Activated T-cell treated with anti-CD3 and anti-CD28 coated beads, Interleukin-2, amount 50 U/mL, for 4 hours (primary cell): ENCODE results near the gene FLYWCH2. TPM values are rescaled to one million over a fixed set of nuclear protein-coding genes. Genes with fewer than 3 reads are reported as not detected.
"Not testable (repeated sequence)": the region's sequence is repeated elsewhere in the genome, so short reads cannot be mapped to it uniquely, and the experiment has no call there.

Experiments used
- ATAC-seq, 2 donors: fragments of 200-7000 bp; cut with Tn5 transposase; one replicate each; pipeline ENCODE4 v1.10.0; 2021
- DNase-seq: peaks from one replicate; pipeline ENCODE4 v3.0.0-alpha.2; 2020
- H3K27me3 Mint-ChIP-seq: one replicate; pipeline ENCODE4 v1.8.0; 2021; ENCODE audit warnings: low read depth, mixed read lengths
- H3K36me3 Mint-ChIP-seq: one replicate; pipeline ENCODE4 v1.8.0; 2022; ENCODE audit warnings: mixed read lengths; ENCODE audit not compliant: insufficient read depth
- H3K4me1 Mint-ChIP-seq: one replicate; pipeline ENCODE4 v1.8.0; 2021; ENCODE audit warnings: low read depth, mixed read lengths
- H3K4me3 Mint-ChIP-seq: one replicate; pipeline ENCODE4 v1.8.0; 2021; ENCODE audit warnings: mild to moderate bottlenecking, moderate library complexity, mixed read lengths
- H3K9me3 Mint-ChIP-seq: one replicate; pipeline ENCODE4 v1.8.0; 2021; ENCODE audit warnings: mixed read lengths
- total RNA-seq, 3 donors: library from RNA; stranded (reverse); gene quantifications; one replicate each; pipeline ENCODE4 v1.2.1, GENCODE V29; 2021

The FLYWCH2 gene
- total RNA-seq, 3 donors from 2014 or later, result 25.7 to 28.7 (median 28.5) TPM

DNA sequence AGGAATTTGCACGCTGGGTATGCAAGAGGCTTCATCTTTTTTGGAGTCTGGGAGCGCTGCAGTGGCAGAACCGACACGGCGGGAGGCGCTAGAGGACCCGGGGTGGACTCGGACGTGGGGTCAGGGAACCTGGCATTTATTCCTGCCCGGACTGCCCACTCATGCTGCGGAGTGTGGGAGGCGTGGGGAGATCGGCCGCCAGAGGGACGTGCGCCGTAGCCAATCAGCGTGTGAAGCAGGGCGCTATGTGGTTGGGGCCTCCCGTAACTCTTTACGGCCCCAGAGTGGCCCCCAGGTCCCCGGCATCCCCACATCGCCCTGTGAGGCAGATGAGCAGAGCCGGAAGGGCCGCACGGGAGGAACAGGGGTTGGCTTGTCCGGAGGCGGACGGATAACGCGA, 11.2 kb downstream of the FLYWCH2 start:
- Mint-ChIP-seq H3K4me1 (no peaks in the 10 kb centered on the region), H3K36me3 (no peaks in the 10 kb centered on the region), H3K4me3 (no peak overlapping the region), H3K27me3 (no peaks in the 10 kb centered on the region), H3K9me3 (no peaks in the 10 kb centered on the region)
- DNase-seq (no peak), ATAC-seq (no peak)

DNA sequence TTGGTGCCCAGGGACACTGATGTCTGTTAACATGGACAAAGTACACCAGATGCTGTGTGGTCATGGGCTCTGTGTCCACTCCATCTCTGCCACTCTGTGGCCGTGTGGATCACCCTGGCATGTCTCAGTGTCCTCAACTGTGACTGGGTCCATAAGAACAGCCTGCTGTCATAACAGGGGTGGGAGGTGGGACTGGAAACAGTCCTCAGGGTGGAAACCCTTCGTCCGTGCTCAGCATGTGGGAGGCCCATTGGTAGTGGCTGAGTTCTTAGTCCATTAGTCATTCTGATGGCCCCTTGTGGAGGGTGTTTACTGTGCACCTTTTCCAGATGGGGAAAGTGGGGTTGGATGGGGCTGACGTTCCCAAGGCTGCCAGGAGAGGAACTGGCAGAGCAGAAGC, 12.8 kb downstream of the FLYWCH2 start:
- ATAC-seq, result no peak
- no peak for DNase-seq
- Mint-ChIP-seq H3K9me3 (no peaks in the 10 kb centered on the region), H3K36me3 (no peaks in the 10 kb centered on the region), H3K4me1 (no peaks in the 10 kb centered on the region), H3K27me3 (no peaks in the 10 kb centered on the region), H3K4me3 (no peak overlapping the region)

DNA sequence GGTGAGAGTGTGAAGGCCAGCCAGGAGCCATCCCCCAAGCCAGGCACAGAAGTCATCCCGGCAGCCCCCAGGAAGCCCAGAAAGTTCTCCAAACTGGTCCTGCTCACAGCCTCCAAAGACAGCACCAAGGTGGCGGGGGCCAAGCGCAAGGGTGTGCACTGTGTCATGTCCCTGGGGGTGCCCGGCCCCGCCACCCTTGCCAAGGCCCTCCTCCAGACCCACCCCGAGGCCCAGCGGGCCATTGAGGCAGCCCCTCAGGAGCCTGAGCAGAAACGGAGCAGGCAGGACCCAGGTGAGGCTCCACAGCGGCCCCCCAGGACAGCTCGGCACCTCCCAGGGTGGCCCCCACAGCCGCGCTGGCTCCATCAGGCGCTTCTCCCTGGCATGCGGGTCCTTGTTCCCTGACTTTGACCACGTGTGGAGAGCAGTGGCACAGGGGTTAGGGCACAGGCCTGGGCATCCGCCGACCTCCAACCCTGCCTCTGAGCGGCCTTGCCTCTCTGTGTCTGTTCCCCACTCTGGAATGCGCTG, 13.5 kb downstream of the FLYWCH2 start:
- Mint-ChIP-seq H3K4me3 (no peak overlapping the region), H3K36me3 (no peaks in the 10 kb centered on the region), H3K27me3 (no peaks in the 10 kb centered on the region), H3K4me1 (no peaks in the 10 kb centered on the region), H3K9me3 (no peaks in the 10 kb centered on the region)
- DNase-seq, result no peak
- ATAC-seq, result no peak

DNA sequence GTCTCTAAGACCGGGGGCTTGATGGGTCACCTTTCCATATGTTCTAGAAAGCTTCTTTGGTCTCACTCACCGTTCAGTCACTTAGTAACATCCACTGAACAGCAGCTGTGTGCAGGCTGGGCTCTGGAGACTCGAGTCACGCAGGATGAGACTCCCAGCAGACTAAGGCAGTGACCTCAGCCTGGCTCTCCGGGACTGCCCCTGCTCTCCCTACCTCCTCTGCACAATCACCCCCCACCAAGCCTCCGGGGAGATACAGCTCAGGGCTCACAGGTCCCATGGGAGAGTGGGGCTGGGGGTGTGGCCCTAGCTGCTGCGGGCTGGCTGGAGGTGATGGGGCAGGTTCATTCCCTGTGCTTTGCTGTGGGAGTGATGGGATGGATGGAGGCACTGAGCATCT, 14.1 kb downstream of the FLYWCH2 start:
- no peak overlapping the region for H3K4me3 Mint-ChIP-seq
- no peaks in the 10 kb centered on the region for H3K36me3 Mint-ChIP-seq
- H3K4me1 Mint-ChIP-seq, result no peaks in the 10 kb centered on the region
- no peak for ATAC-seq
- H3K27me3 Mint-ChIP-seq, result no peaks in the 10 kb centered on the region
- no peak for DNase-seq
- no peaks in the 10 kb centered on the region for H3K9me3 Mint-ChIP-seq

GRCh38 chr16:2898831-2899563, 16.0 kb downstream of the FLYWCH2 start:
- Mint-ChIP-seq H3K4me3 (no peak overlapping the region), H3K9me3 (no peaks in the 10 kb centered on the region), H3K36me3 (no peaks in the 10 kb centered on the region), H3K4me1 (peaks cover 3% of the 10 kb centered on the region), H3K27me3 (no peaks in the 10 kb centered on the region)
- ATAC-seq, result no peak
- no peak for DNase-seq

GRCh38 chr16:2899564-2900072, 16.6 kb downstream of the FLYWCH2 start:
- ATAC-seq, result no peak
- no peaks in the 10 kb centered on the region for H3K9me3 Mint-ChIP-seq

DNA sequence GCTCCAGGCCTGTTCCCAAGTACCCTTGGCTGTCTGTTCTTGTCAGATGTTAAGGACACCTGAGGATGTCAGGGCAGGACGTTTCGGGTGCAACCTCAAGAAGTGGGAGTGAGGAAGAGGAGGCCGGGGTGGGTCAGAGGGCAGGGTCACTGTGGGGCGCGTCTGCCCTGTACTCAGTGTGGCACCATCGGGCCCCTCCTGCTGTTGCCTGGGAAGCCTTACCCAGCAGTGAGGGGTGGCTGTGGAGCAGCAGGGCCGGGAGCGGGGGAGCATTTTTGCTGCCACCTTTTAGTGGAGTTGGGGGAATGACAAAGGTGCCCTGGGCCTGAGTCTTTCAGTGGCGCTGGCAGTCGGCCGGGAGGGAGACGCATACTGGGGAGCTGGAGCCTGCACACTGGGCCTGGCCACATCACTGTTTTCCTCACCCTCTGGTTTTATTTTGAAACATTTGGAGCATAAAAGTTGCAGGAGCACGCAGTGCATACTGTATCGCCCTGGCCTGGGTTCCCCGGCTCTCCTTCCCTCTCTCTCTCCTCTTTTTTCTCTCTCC, 17.6 kb downstream of the FLYWCH2 start:
- no peaks in the 10 kb centered on the region for H3K27me3 Mint-ChIP-seq
- no peak for ATAC-seq

More at GRCh38 chr16:2899564-2900072, 16.6 kb downstream of the FLYWCH2 start:
- Mint-ChIP-seq H3K4me1 (peaks cover 7% of the 10 kb centered on the region), H3K27me3 (no peaks in the 10 kb centered on the region), H3K4me3 (no peak overlapping the region), H3K36me3 (no peaks in the 10 kb centered on the region)
- DNase-seq, result no peak

GRCh38 chr16:2902337-2903130, 19.5 kb downstream of the FLYWCH2 start:
- Mint-ChIP-seq H3K27me3 (no peaks in the 10 kb centered on the region), H3K9me3 (no peaks in the 10 kb centered on the region), H3K4me1 (peaks cover 21% of the 10 kb centered on the region), H3K36me3 (no peaks in the 10 kb centered on the region), H3K4me3 (no peak overlapping the region)
- no peak for ATAC-seq
- DNase-seq, result no peak

More for the DNA sequence above, 17.6 kb downstream of the FLYWCH2 start:
- no peak for DNase-seq
- no peak overlapping the region for H3K4me3 Mint-ChIP-seq
- peaks cover 7% of the 10 kb centered on the region for H3K4me1 Mint-ChIP-seq
- no peaks in the 10 kb centered on the region for H3K36me3 Mint-ChIP-seq
- no peaks in the 10 kb centered on the region for H3K9me3 Mint-ChIP-seq

- Mint-ChIP-seq H3K27me3 (no peaks in the 10 kb centered on the region), H3K4me3 (peak overlapping the region; percentile 89), H3K4me1 (peaks cover 22% of the 10 kb centered on the region), H3K9me3 (no peaks in the 10 kb centered on the region), H3K36me3 (no peaks in the 10 kb centered on the region)
- peak; percentile 67 to 68 for ATAC-seq
- DNase-seq, result peak; percentile 63
Measured at GRCh38 chr16:2904100-2904921, 21.3 kb downstream of the FLYWCH2 start.

- no peaks in the 10 kb centered on the region for H3K27me3 Mint-ChIP-seq
- H3K36me3 Mint-ChIP-seq, result no peaks in the 10 kb centered on the region
- H3K4me3 Mint-ChIP-seq, result peak overlapping the region; percentile 89
- H3K4me1 Mint-ChIP-seq, result peaks cover 22% of the 10 kb centered on the region
- no peak for DNase-seq
- H3K9me3 Mint-ChIP-seq, result no peaks in the 10 kb centered on the region
- no peak for ATAC-seq
Measured at GRCh38 chr16:2904922-2905240, 21.9 kb downstream of the FLYWCH2 start.

- no peaks in the 10 kb centered on the region for H3K36me3 Mint-ChIP-seq
- H3K27me3 Mint-ChIP-seq, result no peaks in the 10 kb centered on the region
- ATAC-seq, result peak; percentile 81
- H3K4me3 Mint-ChIP-seq, result peak overlapping the region; percentile 89
- H3K9me3 Mint-ChIP-seq, result no peaks in the 10 kb centered on the region
- peaks cover 22% of the 10 kb centered on the region for H3K4me1 Mint-ChIP-seq
- peak; percentile 77 for DNase-seq
Measured at GRCh38 chr16:2905241-2905987, 22.4 kb downstream of the FLYWCH2 start.

DNA sequence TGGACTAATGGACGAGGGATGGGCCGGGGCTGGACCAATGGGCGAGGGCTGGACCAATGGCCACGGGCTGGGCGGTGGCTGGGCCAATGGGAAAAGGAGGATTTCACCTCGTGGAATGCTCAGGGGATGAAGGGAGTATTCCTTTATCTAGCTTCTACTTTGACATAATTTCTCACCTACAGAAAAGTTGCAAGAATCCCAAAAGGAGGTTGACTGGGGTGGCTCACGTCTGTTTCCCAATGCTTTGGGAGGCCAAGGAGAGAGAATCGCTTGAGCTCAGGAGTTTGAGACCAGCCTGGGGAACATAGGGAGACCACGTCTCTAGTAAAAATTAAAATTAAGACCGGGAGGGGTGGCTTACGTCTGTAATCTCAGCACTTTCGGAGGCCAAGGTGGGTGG, 23.0 kb downstream of the FLYWCH2 start:
- no peaks in the 10 kb centered on the region for H3K27me3 Mint-ChIP-seq

DNA sequence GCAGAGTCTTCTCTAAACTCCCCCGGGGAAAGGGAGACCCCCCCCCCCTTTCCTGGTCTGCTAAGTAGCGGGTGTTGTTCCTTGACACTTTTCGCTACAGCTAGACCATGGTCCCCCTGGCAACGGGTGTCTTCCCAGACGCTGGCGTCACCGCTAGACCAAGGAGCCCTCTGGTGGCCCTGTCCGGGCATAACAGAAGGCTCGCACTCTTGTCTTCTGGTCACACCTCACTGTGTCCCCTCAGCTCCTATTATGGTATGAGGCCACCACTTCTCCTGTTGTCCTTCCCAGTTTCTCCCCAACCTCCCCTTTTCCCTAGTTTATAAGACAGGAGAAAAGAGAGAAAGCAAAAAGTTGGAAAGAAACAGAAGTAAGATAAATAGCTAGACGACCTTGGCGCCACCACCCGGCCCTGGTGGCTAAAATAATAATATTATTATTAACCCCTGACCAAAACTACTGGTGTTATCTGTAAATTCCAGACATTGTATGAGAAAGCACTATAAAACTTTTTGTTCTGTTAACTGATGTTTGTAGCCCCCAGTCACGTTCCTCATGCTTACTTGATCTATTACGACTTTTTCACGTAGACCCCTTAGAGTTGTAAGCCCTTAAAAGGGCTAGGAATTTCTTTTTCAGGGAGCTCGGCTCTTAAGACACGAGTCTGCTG, 24.2 kb downstream of the FLYWCH2 start:
- ATAC-seq, H3K36me3 Mint-ChIP-seq, H3K27me3 Mint-ChIP-seq, H3K9me3 Mint-ChIP-seq, H3K4me3 Mint-ChIP-seq: not testable (repeated sequence)
- DNase-seq, result peak; percentile 38
- peaks cover 30% of the 10 kb centered on the region for H3K4me1 Mint-ChIP-seq

More for the DNA sequence above, 23.0 kb downstream of the FLYWCH2 start:
- H3K9me3 Mint-ChIP-seq, result no peaks in the 10 kb centered on the region
- no peaks in the 10 kb centered on the region for H3K36me3 Mint-ChIP-seq
- H3K4me1 Mint-ChIP-seq, result peaks cover 23% of the 10 kb centered on the region
- DNase-seq (no peak), ATAC-seq (no peak)
- peak overlapping the region; percentile 89 for H3K4me3 Mint-ChIP-seq
